IMR-90 (cell line): ENCODE results near the gene SPINK14.

Experiments used
- CTCF ChIP-seq: conservative IDR thresholded peaks from 2 replicates; pipeline ENCODE4 v1.5.1; 2012; ENCODE audit warnings: mild to moderate bottlenecking, low read depth, low read length, improper control_type of control experiment
- MAZ ChIP-seq: IDR thresholded peaks from 2 replicates; pipeline ENCODE4 v1.6.1; 2012; ENCODE audit warnings: low read depth, mild to moderate bottlenecking, low read length, improper control_type of control experiment, moderate library complexity, borderline replicate concordance

GRCh38 chr5:148186248-148187003 lies 18.1 kb downstream of the SPINK14 start:
- TF ChIP-seq CTCF = no peak
- no peak for TF ChIP-seq MAZ
